ENCODE results near the gene DUX4.
"Not testable (repeated sequence)": the region's sequence is repeated elsewhere in the genome, so short reads cannot be mapped to it uniquely, and the experiment has no call there.

Gene DUX4

DNA sequence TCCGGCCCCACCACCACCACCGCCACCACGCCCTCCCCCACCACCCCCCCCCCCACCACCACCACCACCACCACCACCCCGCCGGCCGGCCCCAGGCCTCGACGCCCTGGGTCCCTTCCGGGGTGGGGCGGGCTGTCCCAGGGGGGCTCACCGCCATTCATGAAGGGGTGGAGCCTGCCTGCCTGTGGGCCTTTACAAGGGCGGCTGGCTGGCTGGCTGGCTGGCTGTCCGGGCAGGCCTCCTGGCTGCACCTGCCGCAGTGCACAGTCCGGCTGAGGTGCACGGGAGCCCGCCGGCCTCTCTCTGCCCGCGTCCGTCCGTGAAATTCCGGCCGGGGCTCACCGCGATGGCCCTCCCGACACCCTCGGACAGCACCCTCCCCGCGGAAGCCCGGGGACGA lies at the start of gene DUX4:
DUX4 (plus strand) TSS at position 347 of the 400 bp plus-strand sequence; CDS start at position 347, 0 bp downstream.
- H3K36me3 ChIP-seq; H3K27me3 ChIP-seq; H3K4me3 ChIP-seq; H3K9me3 ChIP-seq; H3K27ac ChIP-seq; H3K4me1 ChIP-seq; intact Hi-C loops (cut with DNase I; ENCODE audit: low total_unique reads); DNase-seq: not testable (repeated sequence)

GRCh38 chr4:190175436-190175835 lies 1.9 kb downstream of the DUX4 start:
- H3K9me3 ChIP-seq; intact Hi-C loops (cut with DNase I; ENCODE audit: low total_unique reads); DNase-seq; H3K4me3 ChIP-seq; H3K27me3 ChIP-seq; H3K36me3 ChIP-seq; H3K4me1 ChIP-seq; H3K27ac ChIP-seq: not testable (repeated sequence)

DNA sequence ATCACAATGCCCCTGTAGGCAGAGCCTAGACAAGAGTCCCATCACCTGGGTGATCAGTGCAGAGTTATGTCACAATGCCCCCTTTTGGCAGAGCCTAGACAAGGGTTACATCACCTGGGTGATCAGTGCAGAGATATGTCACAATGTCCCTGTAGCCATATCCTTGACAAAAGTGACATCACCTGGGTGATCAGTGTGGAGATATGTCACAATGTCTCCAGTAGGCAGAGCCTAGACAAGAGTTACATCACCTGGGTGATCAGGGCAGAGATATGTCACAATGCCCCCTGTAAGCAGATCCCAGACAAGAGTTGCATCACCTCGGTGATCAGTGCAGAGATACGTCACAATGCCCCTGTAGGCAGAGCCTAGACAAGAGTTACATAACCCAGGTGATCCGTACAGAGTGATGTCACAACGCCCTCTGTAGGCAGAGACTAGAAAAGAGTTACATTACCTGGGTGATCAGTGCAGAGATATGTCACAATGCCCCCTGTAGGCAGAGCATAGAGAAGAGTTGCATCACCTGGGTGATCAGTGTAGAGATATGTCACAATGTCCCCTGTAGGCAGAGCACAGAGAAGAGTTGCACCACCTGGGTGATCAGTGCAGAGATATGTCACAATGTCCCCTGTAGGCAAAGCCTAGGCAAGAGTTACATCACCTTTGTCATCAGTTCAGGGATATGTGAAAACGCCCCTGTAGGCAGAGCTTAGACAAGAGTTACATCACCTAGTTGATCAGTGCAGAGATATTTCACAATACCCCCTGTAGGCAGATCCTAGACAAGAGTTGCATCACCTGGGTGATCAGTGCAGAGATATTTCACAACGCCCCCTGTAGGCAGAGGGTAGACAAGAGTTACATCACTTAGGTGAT lies 4.4 kb downstream of the DUX4 start:
- H3K4me3 ChIP-seq; H3K36me3 ChIP-seq; H3K27ac ChIP-seq; H3K9me3 ChIP-seq; H3K27me3 ChIP-seq; H3K4me1 ChIP-seq; intact Hi-C loops (cut with DNase I; ENCODE audit: low total_unique reads): not testable (repeated sequence)
- DNase-seq: peak in 1 of 2 donors; percentile 44

- H3K27ac ChIP-seq; DNase-seq; H3K9me3 ChIP-seq; H3K4me3 ChIP-seq; H3K27me3 ChIP-seq; H3K36me3 ChIP-seq; intact Hi-C loops (cut with DNase I; ENCODE audit: low total_unique reads); H3K4me1 ChIP-seq: not testable (repeated sequence)
Measured at GRCh38 chr4:190178606-190178990, 5.0 kb downstream of the DUX4 start.

DNA sequence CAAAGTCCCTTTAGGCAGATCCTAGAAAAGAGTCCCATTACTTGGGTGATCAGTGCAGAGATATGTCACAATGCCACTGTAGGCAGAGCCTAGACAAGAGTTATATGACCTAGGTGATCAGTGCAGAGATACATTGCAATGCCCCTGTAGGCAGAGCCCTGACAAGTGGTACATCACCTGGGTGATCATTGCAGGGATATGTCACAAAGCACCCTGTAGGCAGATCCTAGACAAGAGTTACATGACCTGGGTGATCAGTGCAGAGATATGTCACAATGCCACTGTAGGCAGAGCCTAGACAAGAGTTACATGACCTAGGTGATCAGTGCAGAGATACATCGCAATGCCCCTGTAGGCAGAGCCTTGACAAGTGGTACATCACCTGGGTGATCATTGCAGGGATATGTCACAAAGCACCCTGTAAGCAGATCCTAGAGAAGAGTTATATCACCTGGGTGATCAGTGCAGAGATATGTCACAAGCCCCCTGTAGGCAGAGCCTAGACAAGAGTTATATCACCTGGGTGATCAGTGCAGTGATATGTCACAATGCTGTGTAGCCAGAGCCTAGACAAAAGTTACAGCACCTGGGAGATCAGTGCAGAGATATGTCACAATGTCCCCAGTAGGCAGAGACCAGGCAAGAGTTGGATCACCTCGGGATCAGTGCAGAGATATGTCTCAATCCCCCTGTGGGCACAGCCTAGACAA lies 5.6 kb downstream of the DUX4 start:
- H3K36me3 ChIP-seq; H3K4me3 ChIP-seq; H3K27me3 ChIP-seq; H3K9me3 ChIP-seq; DNase-seq; H3K27ac ChIP-seq; intact Hi-C loops (cut with DNase I; ENCODE audit: low total_unique reads); H3K4me1 ChIP-seq: not testable (repeated sequence)

- DNase-seq; H3K27me3 ChIP-seq; H3K4me3 ChIP-seq; H3K4me1 ChIP-seq; H3K36me3 ChIP-seq; H3K9me3 ChIP-seq; intact Hi-C loops (cut with DNase I; ENCODE audit: low total_unique reads); H3K27ac ChIP-seq: not testable (repeated sequence)
Measured at GRCh38 chr4:190179740-190180094, 6.1 kb downstream of the DUX4 start.

- intact Hi-C loops (cut with DNase I; ENCODE audit: low total_unique reads); DNase-seq; H3K9me3 ChIP-seq; H3K27me3 ChIP-seq; H3K4me3 ChIP-seq; H3K27ac ChIP-seq; H3K36me3 ChIP-seq; H3K4me1 ChIP-seq: not testable (repeated sequence)
Measured at GRCh38 chr4:190180947-190181346, 7.4 kb downstream of the DUX4 start.

- H3K27ac ChIP-seq; H3K9me3 ChIP-seq; intact Hi-C loops (cut with DNase I; ENCODE audit: low total_unique reads); H3K27me3 ChIP-seq; H3K4me3 ChIP-seq; H3K36me3 ChIP-seq; H3K4me1 ChIP-seq: not testable (repeated sequence)
- peak; percentile 20 to 65 for DNase-seq
Measured at GRCh38 chr4:190181481-190182100, 8.0 kb downstream of the DUX4 start.

GRCh38 chr4:190203510-190203909 lies 29.9 kb downstream of the DUX4 start:
- intact Hi-C loops (cut with DNase I; ENCODE audit: low total_unique reads); H3K9me3 ChIP-seq; H3K4me1 ChIP-seq; H3K27me3 ChIP-seq; H3K4me3 ChIP-seq; H3K27ac ChIP-seq; H3K36me3 ChIP-seq: not testable (repeated sequence)
- DNase-seq: peak in 1 of 2 donors; percentile 74

Measured in tibial artery (tissue), 4 donors.